ACC112 (cell line): Measurements from ENCODE around the gene POLK.

Source experiments
- H2AFZ ChIP-seq: fragments of 200-600 bp; sonication (generic); one replicate; pipeline ENCODE4 v1.6.0; 2017; ENCODE audit warnings: antibody characterized with exemption, low read length; ENCODE audit not compliant: unreplicated experiment
- H3K27ac ChIP-seq: fragments of 200-600 bp; sonication (generic); 2 replicates; pipeline ENCODE4 v1.5.1; 2014; ENCODE audit warnings: low read depth, mild to moderate bottlenecking, antibody characterized with exemption, low read length, moderate library complexity
- H3K27me3 ChIP-seq: fragments of 200-600 bp; sonication (generic); 2 replicates; pipeline ENCODE4 v1.6.1; 2014; ENCODE audit warnings: mild to moderate bottlenecking, antibody characterized with exemption, low read length, moderate library complexity, mixed read lengths; ENCODE audit not compliant: insufficient read depth
- H3K36me3 ChIP-seq: fragments of 200-600 bp; sonication (generic); 2 replicates; pipeline ENCODE4 v1.6.1; 2016; ENCODE audit warnings: mild to moderate bottlenecking, antibody characterized with exemption, low read length, moderate library complexity, mixed read lengths; ENCODE audit not compliant: insufficient read depth
- H3K4me1 ChIP-seq: fragments of 200-600 bp; sonication (generic); one replicate; pipeline ENCODE4 v1.6.1; 2016; ENCODE audit warnings: low read length, mixed read lengths; ENCODE audit not compliant: insufficient read depth, unreplicated experiment, control insufficient read depth
- H3K4me3 ChIP-seq: fragments of 200-600 bp; sonication (generic); 2 replicates; pipeline ENCODE4 v1.5.1; 2014; ENCODE audit warnings: mild to moderate bottlenecking, low read depth, low read length
- H3K79me2 ChIP-seq: fragments of 200-600 bp; sonication (generic); one replicate; pipeline ENCODE4 v1.6.0; 2016; ENCODE audit warnings: low read length; ENCODE audit not compliant: control insufficient read depth, unreplicated experiment, insufficient read depth

POLK gene

GRCh38 chr5:75637949-75638348 is 126.3 kb downstream of the POLK start:
- Histone ChIP-seq H3K27me3 (no peaks in the 10 kb centered on the region), H3K36me3 (no peaks in the 10 kb centered on the region; the same call in 1 of the 2 replicates), H3K79me2 (no peaks in the 10 kb centered on the region), H3K27ac (no peak overlapping the region), H3K4me1 (peaks cover 16% of the 10 kb centered on the region), H3K4me3 (no peak overlapping the region), H2AFZ (no peak overlapping the region)

- Histone ChIP-seq H3K27me3 (no peaks in the 10 kb centered on the region), H2AFZ (no peak overlapping the region), H3K36me3 (no peaks in the 10 kb centered on the region; the same call in 1 of the 2 replicates), H3K4me3 (no peak overlapping the region), H3K27ac (peak overlapping the region; percentile 77), H3K4me1 (peaks cover 16% of the 10 kb centered on the region), H3K79me2 (no peaks in the 10 kb centered on the region)
Measured at GRCh38 chr5:75639535-75640311, 128.0 kb downstream of the POLK start.

GRCh38 chr5:75640395-75640794 is 128.7 kb downstream of the POLK start:
- H3K27me3 ChIP-seq, result no peaks in the 10 kb centered on the region
- H3K79me2 ChIP-seq, result no peaks in the 10 kb centered on the region
- no peak overlapping the region for H3K4me3 ChIP-seq
- H2AFZ ChIP-seq, result no peak overlapping the region
- H3K4me1 ChIP-seq, result peaks cover 16% of the 10 kb centered on the region
- H3K36me3 ChIP-seq, result no peaks in the 10 kb centered on the region; the same call in 1 of the 2 replicates
- peak overlapping the region; percentile 77 for H3K27ac ChIP-seq

- Histone ChIP-seq H3K79me2 (no peaks in the 10 kb centered on the region), H2AFZ (no peak overlapping the region), H3K27ac (peak overlapping the region; percentile 77), H3K27me3 (no peaks in the 10 kb centered on the region), H3K4me3 (no peak overlapping the region), H3K36me3 (no peaks in the 10 kb centered on the region; the same call in 1 of the 2 replicates), H3K4me1 (peaks cover 16% of the 10 kb centered on the region)
Measured at GRCh38 chr5:75640826-75641225, 129.1 kb downstream of the POLK start.

GRCh38 chr5:75648712-75649111 is 137.0 kb downstream of the POLK start:
- Histone ChIP-seq H3K36me3 (no peaks in the 10 kb centered on the region), H3K4me1 (no peaks in the 10 kb centered on the region), H3K4me3 (no peak overlapping the region), H3K79me2 (no peaks in the 10 kb centered on the region), H3K27me3 (no peaks in the 10 kb centered on the region), H2AFZ (no peak overlapping the region), H3K27ac (no peak overlapping the region)
